HG02885 (cell line): ENCODE measurements around the gene ATP2B1.
"Not testable (repeated sequence)": the region's sequence is repeated elsewhere in the genome, so short reads cannot be mapped to it uniquely, and the experiment has no call there.

Experiments used
- ATAC-seq: cut with Tn5 transposase; IDR thresholded peaks from one replicate; pipeline ENCODE4 v1.9.1; 2021; ENCODE audit warnings: mild to moderate bottlenecking; ENCODE audit not compliant: unreplicated experiment, poor library complexity

Gene ATP2B1

GRCh38 chr12:89708565-89709156, at the start of gene ATP2B1:
Gene ATP2B1, minus strand, starts transcription at chr12:89708838. Its CDS starts 52,952 bp downstream, at chr12:89655886.
- peak; percentile 60 for ATAC-seq

- not testable (repeated sequence) for ATAC-seq
These were observed 49.3 kb upstream of the ATP2B1 start for GRCh38 chr12:89757987-89758386.

- ATAC-seq: peak; percentile 94
These were observed 48.2 kb upstream of the ATP2B1 start for GRCh38 chr12:89756585-89757398.

- ATAC-seq: peak; percentile 20
These were observed 47.6 kb upstream of the ATP2B1 start for GRCh38 chr12:89756194-89756584.

- ATAC-seq: no peak
These were observed 45.4 kb upstream of the ATP2B1 start for GRCh38 chr12:89753997-89754396.

- peak; percentile 44 for ATAC-seq
These were observed 43.7 kb upstream of the ATP2B1 start for GRCh38 chr12:89752341-89752740.

GRCh38 chr12:89750389-89751351, 42.0 kb upstream of the ATP2B1 start:
- ATAC-seq: no peak

GRCh38 chr12:89748791-89749190, 40.2 kb upstream of the ATP2B1 start:
- no peak for ATAC-seq

- ATAC-seq: no peak
These were observed 36.6 kb upstream of the ATP2B1 start for GRCh38 chr12:89745286-89745685.

GRCh38 chr12:89742337-89743022, 33.8 kb upstream of the ATP2B1 start:
- ATAC-seq: no peak

GRCh38 chr12:89740943-89741342, 32.3 kb upstream of the ATP2B1 start:
- ATAC-seq: no peak

- ATAC-seq: no peak
These were observed 28.4 kb upstream of the ATP2B1 start for GRCh38 chr12:89736995-89737394.

- ATAC-seq: no peak
These were observed 25.1 kb upstream of the ATP2B1 start for GRCh38 chr12:89733579-89734201.

GRCh38 chr12:89732522-89732921, 23.9 kb upstream of the ATP2B1 start:
- no peak for ATAC-seq

GRCh38 chr12:89731614-89732013, 23.0 kb upstream of the ATP2B1 start:
- no peak for ATAC-seq

GRCh38 chr12:89731089-89731488, 22.5 kb upstream of the ATP2B1 start:
- ATAC-seq: no peak

- no peak for ATAC-seq
These were observed 21.4 kb upstream of the ATP2B1 start for GRCh38 chr12:89729946-89730459.

- no peak for ATAC-seq
These were observed 14.6 kb upstream of the ATP2B1 start for GRCh38 chr12:89723276-89723675.

GRCh38 chr12:89721291-89721987, 12.8 kb upstream of the ATP2B1 start:
- ATAC-seq: peak; percentile 97
